ENCODE data around the gene VTN.

Gene VTN

GRCh38 chr17:28402844-28403243 lies 32.7 kb upstream of the VTN start:
- TF ChIP-seq POLR2A (IDR thresholded peaks at IDR 0.05; ENCODE audit: low read depth, low read length) = no peak
- DNase-seq (ENCODE audit: insufficient read length, low spot score) (no peak), FAIRE-seq (no peak)

DNA sequence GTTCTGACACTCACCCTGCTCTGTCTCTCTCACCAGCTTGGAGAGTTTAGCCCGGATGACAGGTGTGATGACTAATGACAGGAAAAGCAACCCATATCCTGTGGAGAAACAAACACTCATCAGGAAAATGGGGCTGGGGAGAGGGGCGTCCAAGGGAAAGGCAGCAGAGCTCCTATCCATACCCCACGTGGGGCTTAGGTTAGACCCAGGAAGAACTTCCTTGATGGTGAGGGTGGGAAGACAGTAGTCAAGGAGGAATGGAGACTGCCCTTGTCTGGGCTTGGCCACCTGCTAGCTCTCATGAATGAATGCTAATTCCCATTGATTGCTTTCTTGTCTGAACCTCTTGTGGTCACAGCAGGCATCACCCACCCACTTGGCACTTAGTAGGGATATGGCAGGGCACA lies 32.1 kb upstream of the VTN start:
- FAIRE-seq (no peak), DNase-seq (ENCODE audit: insufficient read length, low spot score) (no peak)

GRCh38 chr17:28399808-28400207 lies 29.7 kb upstream of the VTN start:
- FAIRE-seq = no peak

More for the DNA sequence above, 32.1 kb upstream of the VTN start:
- TF ChIP-seq POLR2A (IDR thresholded peaks at IDR 0.05; ENCODE audit: low read depth, low read length) = no peak

GRCh38 chr17:28398280-28398981 lies 28.3 kb upstream of the VTN start:
- TF ChIP-seq POLR2A (IDR thresholded peaks at IDR 0.05; ENCODE audit: low read depth, low read length) = no peak
- FAIRE-seq (no peak), DNase-seq (ENCODE audit: insufficient read length, low spot score) (no peak)

More at GRCh38 chr17:28399808-28400207, 29.7 kb upstream of the VTN start:
- TF ChIP-seq POLR2A (IDR thresholded peaks at IDR 0.05; ENCODE audit: low read depth, low read length) = no peak
- no peak for DNase-seq (ENCODE audit: insufficient read length, low spot score)

DNA sequence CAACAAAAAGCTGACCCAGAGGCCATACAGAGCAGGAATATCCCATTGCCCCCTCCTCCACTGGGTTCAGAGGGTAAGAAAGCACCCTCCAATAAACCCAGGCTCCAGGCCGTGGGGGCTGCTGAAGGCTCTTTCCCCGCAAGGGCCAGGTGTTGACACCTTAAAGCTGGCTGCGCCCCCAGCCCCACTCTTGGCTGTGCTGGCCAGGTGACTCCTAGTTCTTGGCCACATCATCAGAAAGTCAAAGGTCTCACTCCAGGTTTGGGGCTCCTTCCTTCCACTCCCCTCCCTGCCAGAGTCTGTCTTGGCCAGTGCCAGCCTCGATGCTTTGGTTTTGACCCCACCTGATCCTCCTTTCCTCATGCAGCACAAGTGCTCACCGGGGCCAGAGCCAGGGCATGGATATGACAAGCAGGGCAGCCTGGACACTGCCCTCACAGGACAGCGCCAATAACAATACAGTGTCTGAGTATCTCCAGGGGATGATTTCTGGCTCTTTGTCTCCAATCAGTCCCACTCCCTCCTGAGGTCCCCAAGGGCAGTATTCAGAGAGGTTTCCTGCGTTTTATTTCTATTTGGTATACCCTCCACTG lies 27.7 kb upstream of the VTN start:
- DNase-seq (ENCODE audit: insufficient read length, low spot score) (no peak), FAIRE-seq (no peak)
- no peak for TF ChIP-seq POLR2A (IDR thresholded peaks at IDR 0.05; ENCODE audit: low read depth, low read length)

GRCh38 chr17:28397275-28397674 lies 27.2 kb upstream of the VTN start:
- FAIRE-seq = no peak
- no peak for TF ChIP-seq POLR2A (IDR thresholded peaks at IDR 0.05; ENCODE audit: low read depth, low read length)
- no peak for DNase-seq (ENCODE audit: insufficient read length, low spot score)

DNA sequence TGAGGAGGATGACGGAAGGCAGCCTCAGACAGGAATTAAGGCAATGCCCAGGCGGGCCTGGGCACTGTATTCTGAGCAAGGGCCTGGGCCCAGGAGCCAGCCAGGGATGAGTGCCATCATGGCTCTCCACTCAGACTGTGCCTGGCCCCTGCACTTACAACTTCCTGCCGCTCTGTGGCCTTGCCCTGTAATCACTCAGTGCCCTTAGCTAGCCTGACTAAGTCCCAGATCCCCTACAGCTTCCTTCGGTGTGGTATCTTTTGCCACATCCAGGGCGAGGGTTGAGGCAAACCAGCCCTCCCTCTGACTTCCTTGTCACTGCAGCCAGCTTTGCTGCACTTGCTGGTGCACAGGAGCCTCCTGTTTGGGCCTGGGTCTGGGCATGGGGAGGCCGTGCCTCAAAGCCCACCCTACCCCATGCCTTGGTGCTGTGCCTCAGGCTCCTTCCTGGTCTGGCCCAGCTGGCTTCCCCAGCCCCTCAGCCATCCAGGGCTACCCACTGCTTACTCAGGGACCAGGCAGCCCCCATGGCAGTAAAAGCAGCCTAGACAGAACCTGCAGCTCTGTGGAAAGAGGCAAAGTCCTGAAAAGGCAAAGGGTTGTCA lies 26.6 kb upstream of the VTN start:
- FAIRE-seq (no peak), DNase-seq (ENCODE audit: insufficient read length, low spot score) (no peak)

GRCh38 chr17:28395968-28396367 lies 25.9 kb upstream of the VTN start:
- no peak for TF ChIP-seq POLR2A (IDR thresholded peaks at IDR 0.05; ENCODE audit: low read depth, low read length)
- DNase-seq (ENCODE audit: insufficient read length, low spot score) = no peak
- FAIRE-seq = no peak

More for the DNA sequence above, 26.6 kb upstream of the VTN start:
- no peak for TF ChIP-seq POLR2A (IDR thresholded peaks at IDR 0.05; ENCODE audit: low read depth, low read length)

DNA sequence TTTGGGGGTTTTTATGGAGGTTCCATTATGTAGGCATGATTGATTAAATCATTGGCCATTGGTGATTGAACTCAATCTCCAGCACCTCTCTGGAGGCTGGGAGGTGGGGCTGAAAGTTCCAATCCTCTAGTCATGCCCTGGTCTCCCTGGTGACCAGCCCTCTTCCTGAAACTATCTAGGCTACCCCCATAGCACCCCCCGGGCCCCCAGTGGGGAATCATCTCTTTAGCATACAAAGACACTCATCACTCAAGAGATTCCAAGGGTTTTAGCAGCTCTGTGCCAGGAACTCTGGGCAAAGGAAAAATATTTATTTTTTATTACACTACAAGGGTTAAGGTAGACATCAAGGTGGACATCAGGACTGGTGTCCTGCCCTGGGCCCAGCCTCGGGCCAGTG lies 25.3 kb upstream of the VTN start:
- TF ChIP-seq POLR2A (IDR thresholded peaks at IDR 0.05; ENCODE audit: low read depth, low read length) = no peak
- no peak for FAIRE-seq
- no peak for DNase-seq (ENCODE audit: insufficient read length, low spot score)

- FAIRE-seq (no peak), DNase-seq (ENCODE audit: insufficient read length, low spot score) (no peak)
These were observed 24.4 kb upstream of the VTN start for GRCh38 chr17:28394337-28395116.

DNA sequence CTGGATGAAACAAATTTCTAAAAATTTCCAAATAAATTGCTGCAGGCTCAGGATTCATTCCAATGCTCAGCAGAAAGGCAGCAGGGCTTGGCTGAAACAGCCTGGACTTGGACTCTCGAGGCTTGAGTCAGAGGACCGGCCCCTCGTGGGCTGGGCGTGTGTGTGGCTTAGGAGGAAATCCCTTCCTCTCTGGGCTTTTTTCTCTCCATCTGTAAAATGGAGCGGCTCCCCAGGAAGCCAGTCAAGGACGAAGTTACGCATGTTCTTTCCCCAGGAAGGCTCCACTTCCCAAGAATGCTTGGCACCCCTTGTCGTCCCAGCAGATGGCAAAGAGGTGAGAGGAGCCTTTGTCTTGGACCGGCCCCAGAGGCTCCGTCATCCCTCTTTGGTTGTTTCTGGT lies 22.4 kb upstream of the VTN start:
- TF ChIP-seq POLR2A (IDR thresholded peaks at IDR 0.05; ENCODE audit: low read depth, low read length) = no peak
- no peak for DNase-seq (ENCODE audit: insufficient read length, low spot score)
- FAIRE-seq = no peak

More at GRCh38 chr17:28394337-28395116, 24.4 kb upstream of the VTN start:
- TF ChIP-seq POLR2A (IDR thresholded peaks at IDR 0.05; ENCODE audit: low read depth, low read length) = no peak

GRCh38 chr17:28391401-28391800 lies 21.3 kb upstream of the VTN start:
- DNase-seq (ENCODE audit: insufficient read length, low spot score) (no peak), FAIRE-seq (no peak)
- no peak for TF ChIP-seq POLR2A (IDR thresholded peaks at IDR 0.05; ENCODE audit: low read depth, low read length)

DNA sequence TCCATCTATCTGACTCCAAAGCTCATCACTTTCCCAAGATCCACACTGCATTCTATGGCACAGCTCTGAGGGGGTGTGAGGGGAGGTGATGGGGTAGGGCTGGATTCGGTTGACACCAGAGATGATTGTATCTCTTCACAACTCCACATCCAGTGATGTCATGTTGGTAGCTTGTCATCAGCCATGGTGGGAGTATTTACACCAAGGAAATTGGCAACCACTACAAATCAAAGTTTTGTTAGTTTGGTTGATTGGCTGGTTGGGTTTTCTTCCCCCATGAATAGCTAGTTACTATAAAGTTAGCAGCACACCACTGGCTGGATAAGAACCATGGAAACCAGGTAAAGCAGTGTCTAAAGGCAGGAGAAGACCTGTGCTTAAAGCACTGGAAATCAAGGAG lies 20.9 kb upstream of the VTN start:
- no peak for FAIRE-seq
- no peak for TF ChIP-seq POLR2A (IDR thresholded peaks at IDR 0.05; ENCODE audit: low read depth, low read length)
- no peak for DNase-seq (ENCODE audit: insufficient read length, low spot score)

- DNase-seq (ENCODE audit: insufficient read length, low spot score) = no peak
- FAIRE-seq = no peak
- TF ChIP-seq POLR2A (IDR thresholded peaks at IDR 0.05; ENCODE audit: low read depth, low read length) = no peak
These were observed 20.5 kb upstream of the VTN start for GRCh38 chr17:28390563-28390962.

Data from H54 (cell line).